HepG2 (cell line): ENCODE results near the gene ANKS4B. TPM values are rescaled to one million over a fixed set of nuclear protein-coding genes. Genes with fewer than 3 reads are reported as not detected.

Experiments
- AKAP8 ChIP-seq: sonication (generic); formaldehyde crosslinking; IDR thresholded peaks from 2 replicates; pipeline ENCODE4 v1.5.1; 2020; ENCODE audit warnings: mild to moderate bottlenecking, missing genetic modification reagents
- CHD2 ChIP-seq: IDR thresholded peaks from 2 replicates; pipeline ENCODE4 v1.6.1; 2011; ENCODE audit warnings: low read depth, low read length, improper control_type of control experiment
- HINFP ChIP-seq: sonication (generic); formaldehyde crosslinking; IDR thresholded peaks from 2 replicates; pipeline ENCODE4 v1.4.0; 2020; ENCODE audit warnings: low read depth, mild to moderate bottlenecking, missing genetic modification reagents
- HIVEP1 ChIP-seq: sonication (generic); formaldehyde crosslinking; IDR thresholded peaks from 2 replicates; pipeline ENCODE4 v1.4.0; 2020; ENCODE audit warnings: mild to moderate bottlenecking, missing genetic modification reagents
- HNF1B ChIP-seq: sonication (generic); formaldehyde crosslinking; IDR thresholded peaks from 2 replicates; pipeline ENCODE4 v1.5.1; 2020; ENCODE audit warnings: mild to moderate bottlenecking, moderate library complexity, missing genetic modification reagents
- HOXA3 ChIP-seq: sonication (generic); formaldehyde crosslinking; IDR thresholded peaks from 2 replicates; pipeline ENCODE4 v1.5.0; 2020; ENCODE audit warnings: missing genetic modification reagents
- KDM2A ChIP-seq: sonication (generic); formaldehyde crosslinking; IDR thresholded peaks from 2 replicates; pipeline ENCODE4 v1.4.0; 2020; ENCODE audit warnings: low read depth, missing genetic modification reagents, borderline replicate concordance
- MIXL1 ChIP-seq: IDR thresholded peaks from 2 replicates; pipeline ENCODE4 v1.6.1; 2016
- MTERF4 ChIP-seq: sonication (generic); formaldehyde crosslinking; IDR thresholded peaks from 2 replicates; pipeline ENCODE4 v1.8.0; 2023; ENCODE audit warnings: mild to moderate bottlenecking, missing genetic modification reagents
- NPAS2 ChIP-seq: sonication (generic); formaldehyde crosslinking; IDR thresholded peaks from 2 replicates; pipeline ENCODE4 v1.8.0; 2022; ENCODE audit warnings: mild to moderate bottlenecking, missing genetic modification reagents, borderline replicate concordance
- NRL ChIP-seq: sonication (generic); formaldehyde crosslinking; IDR thresholded peaks from 2 replicates; pipeline ENCODE4 v1.5.0; 2020; ENCODE audit warnings: missing genetic modification reagents, mild to moderate bottlenecking, moderate library complexity, borderline replicate concordance
- REXO4 ChIP-seq: sonication (generic); formaldehyde crosslinking; IDR thresholded peaks from 2 replicates; pipeline ENCODE4 v1.8.0; 2022; ENCODE audit warnings: missing genetic modification reagents, mild to moderate bottlenecking, borderline replicate concordance
- SRSF1 ChIP-seq: fragments of 200-400 bp; formaldehyde crosslinking; optimal IDR thresholded peaks from 2 replicates; pipeline ENCODE3; 2017; ENCODE audit warnings: mild to moderate bottlenecking, low read depth, low read length, moderate library complexity
- XBP1 ChIP-seq: sonication (generic); formaldehyde crosslinking; IDR thresholded peaks from 2 replicates; pipeline ENCODE4 v1.5.0; 2020; ENCODE audit warnings: missing genetic modification reagents
- ZBTB43 ChIP-seq: sonication (generic); formaldehyde crosslinking; conservative IDR thresholded peaks from 2 replicates; pipeline ENCODE4 v1.4.0; 2020; ENCODE audit warnings: missing genetic modification reagents
- ZFP90 ChIP-seq: sonication (generic); formaldehyde crosslinking; IDR thresholded peaks from 2 replicates; pipeline ENCODE4 v1.8.0; 2022; ENCODE audit warnings: missing genetic modification reagents, mild to moderate bottlenecking, inconsistent platforms, borderline replicate concordance
- ZIK1 ChIP-seq: sonication (generic); formaldehyde crosslinking; IDR thresholded peaks from 2 replicates; pipeline ENCODE4 v1.5.0; 2020; ENCODE audit warnings: mild to moderate bottlenecking, low read depth, missing genetic modification reagents, borderline replicate concordance
- ZMYM2 ChIP-seq: sonication (generic); formaldehyde crosslinking; IDR thresholded peaks from 2 replicates; pipeline ENCODE4 v1.8.0; 2022; ENCODE audit warnings: mild to moderate bottlenecking, missing genetic modification reagents
- ZNF414 ChIP-seq: sonication (generic); formaldehyde crosslinking; IDR thresholded peaks from 2 replicates; pipeline ENCODE4 v1.5.0; 2020; ENCODE audit warnings: missing genetic modification reagents
- ZNF777 ChIP-seq: sonication (generic); formaldehyde crosslinking; IDR thresholded peaks from 2 replicates; pipeline ENCODE4 v1.4.0; 2020; ENCODE audit warnings: missing genetic modification reagents
- polyA plus RNA-seq, 8 experiments: library from polyadenylated mRNA; depleted of rRNA in 3 of 8; stranded (reverse) in 7 of 8; unstranded in 1 of 8; fragments of >200 nt; fragmentation: Illumina TruSeq in 4 of 8; extraction: Trizol in 4 of 8; gene quantifications; 2 replicates each; pipeline versions ENCODE4 v1.2.1 to v1.2.3, GENCODE V29; 2011 to 2016; ENCODE audit warnings: low read depth in 4 of 8, missing spikeins in 1 of 8, mixed read lengths in 1 of 8; ENCODE audit not compliant: insufficient read depth in 1 of 8
- total RNA-seq, 5 experiments: library from RNA; depleted of rRNA; stranded (reverse); fragments of >200 nt; fragmentation: Illumina TruSeq; extraction: Trizol; gene quantifications; 2 replicates each; pipeline ENCODE4 v1.2.3, GENCODE V29; 2016; ENCODE audit warnings: low read depth in 1 of 5

ANKS4B gene
- total and polyA plus RNA-seq, 2 of the 13 experiments (the other 11 are each of a cell fraction or from before 2014, with no cell fraction given): 6.5 to 30.0 TPM

GRCh38 chr16:21277927-21278706 lies 44.6 kb downstream of the ANKS4B start, which contains the start of gene CRYM (continued):
- TF ChIP-seq KDM2A (CRISPR knock-in tag) (peak; percentile 97), REXO4 (no peak), ZBTB43 (CRISPR knock-in tag) (peak; percentile 38; the same call in 1 of the 2 replicates), AKAP8 (CRISPR knock-in tag) (peak; percentile 78; the same call in 1 of the 2 replicates), XBP1 (no peak), ZNF777 (CRISPR knock-in tag) (peak; percentile 70), SRSF1 (peak; percentile 79), CHD2 (0 out of 2 replicates have a peak, but pooled peaks have one; percentile 45), ZNF414 (peak; percentile 60), HOXA3 (CRISPR knock-in tag) (peak; percentile 63; the same call in 1 of the 2 replicates), NPAS2 (no peak), MTERF4 (CRISPR knock-in tag) (peak; percentile 74; the same call in 1 of the 2 replicates), MIXL1 (CRISPR knock-in tag) (peak; percentile 70; the same call in 1 of the 2 replicates), ZMYM2 (CRISPR knock-in tag) (peak; percentile 65; the same call in 1 of the 2 replicates), HIVEP1 (CRISPR knock-in tag) (peak; percentile 74; the same call in 1 of the 2 replicates), HNF1B (CRISPR knock-in tag) (peak; percentile 80), HINFP (CRISPR knock-in tag) (peak; percentile 73; the same call in 1 of the 2 replicates), ZFP90 (CRISPR knock-in tag) (peak; percentile 45; the same call in 1 of the 2 replicates), ZIK1 (0 out of 2 replicates have a peak, but pooled peaks have one; percentile 72), NRL (peak; percentile 86)
